ENCODE measurements around the gene SLC1A7. TPM values are rescaled to one million over a fixed set of nuclear protein-coding genes. Genes with fewer than 3 reads are reported as not detected.

SLC1A7 gene
- polyA plus RNA-seq, 1 donor (not counting 4 experiments of a cell fraction or from before 2014, with no cell fraction given): not detected

DNA sequence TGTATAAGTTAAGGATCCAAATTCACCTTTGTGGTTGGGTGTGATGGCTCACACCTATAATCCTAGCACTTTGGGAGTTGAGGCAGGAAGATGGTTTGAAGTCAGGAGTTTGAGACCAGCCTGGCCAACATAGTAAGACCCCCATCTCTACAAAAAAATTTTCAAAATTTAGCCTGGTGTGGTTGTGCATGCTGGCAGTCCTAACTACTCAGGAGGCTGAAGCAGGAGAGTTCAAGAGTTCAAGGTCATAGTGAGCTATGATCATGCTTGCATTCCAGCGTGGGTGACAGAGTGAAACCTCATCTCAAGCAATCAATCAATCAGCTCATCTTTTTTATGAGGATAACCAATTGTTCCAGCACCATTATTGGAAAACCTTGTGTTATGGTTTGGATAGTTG lies 16.5 kb upstream of the SLC1A7 start:
- TF ChIP-seq EZH2 (IDR thresholded peaks at IDR 0.05; ENCODE audit: low read length): no peak
- TF ChIP-seq, protein P1, sequence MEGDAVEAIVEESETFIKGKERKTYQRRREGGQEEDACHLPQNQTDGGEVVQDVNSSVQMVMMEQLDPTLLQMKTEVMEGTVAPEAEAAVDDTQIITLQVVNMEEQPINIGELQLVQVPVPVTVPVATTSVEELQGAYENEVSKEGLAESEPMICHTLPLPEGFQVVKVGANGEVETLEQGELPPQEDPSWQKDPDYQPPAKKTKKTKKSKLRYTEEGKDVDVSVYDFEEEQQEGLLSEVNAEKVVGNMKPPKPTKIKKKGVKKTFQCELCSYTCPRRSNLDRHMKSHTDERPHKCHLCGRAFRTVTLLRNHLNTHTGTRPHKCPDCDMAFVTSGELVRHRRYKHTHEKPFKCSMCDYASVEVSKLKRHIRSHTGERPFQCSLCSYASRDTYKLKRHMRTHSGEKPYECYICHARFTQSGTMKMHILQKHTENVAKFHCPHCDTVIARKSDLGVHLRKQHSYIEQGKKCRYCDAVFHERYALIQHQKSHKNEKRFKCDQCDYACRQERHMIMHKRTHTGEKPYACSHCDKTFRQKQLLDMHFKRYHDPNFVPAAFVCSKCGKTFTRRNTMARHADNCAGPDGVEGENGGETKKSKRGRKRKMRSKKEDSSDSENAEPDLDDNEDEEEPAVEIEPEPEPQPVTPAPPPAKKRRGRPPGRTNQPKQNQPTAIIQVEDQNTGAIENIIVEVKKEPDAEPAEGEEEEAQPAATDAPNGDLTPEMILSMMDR (optimal IDR thresholded peaks at IDR 0.05 in 1 of 3, IDR thresholded peaks at IDR 0.05 in 1 of 3, conservative IDR thresholded peaks at IDR 0.05 in 1 of 3; ENCODE audit: extremely low read depth in 1 of 3, insufficient read depth in 2 of 3, low read length in 3 of 3): no peak
- Histone ChIP-seq H3K4me3 (ENCODE audit: control insufficient read depth in 2 of 3, extremely low read depth in 1 of 3, insufficient read depth in 2 of 3, low read depth in 1 of 3, low read length in 3 of 3) (no peak overlapping the region), H3K4me1 (ENCODE audit: control insufficient read depth, extremely low read depth, insufficient read depth, low read length) (no peaks in the 10 kb centered on the region), H3K4me2 (ENCODE audit: control insufficient read depth, extremely low read depth, insufficient read depth, low read depth, low read length) (no peak overlapping the region), H3K9me1 (ENCODE audit: control insufficient read depth, extremely low read depth, insufficient read depth, low read length) (no peaks in the 10 kb centered on the region), H2AFZ (ENCODE audit: control insufficient read depth, low read length) (no peak overlapping the region), H3K9ac (ENCODE audit: control insufficient read depth, extremely low read depth, insufficient read depth, low read length) (no peak overlapping the region), H3K27ac (ENCODE audit: control insufficient read depth, insufficient read depth, low read length) (no peak overlapping the region), H3K36me3 (ENCODE audit: control insufficient read depth in 2 of 2, extremely low read depth in 1 of 2, insufficient read depth in 2 of 2, low read length in 2 of 2) (no peaks in the 10 kb centered on the region), H3K9me3 (ENCODE audit: control insufficient read depth, low read depth, low read length) (no peaks in the 10 kb centered on the region), H3K79me2 (ENCODE audit: control insufficient read depth, insufficient read depth, low read length) (no peaks in the 10 kb centered on the region), H3K27me3 (ENCODE audit: control insufficient read depth, extremely low read depth, insufficient read depth, low read length) (no peaks in the 10 kb centered on the region), H4K20me1 (ENCODE audit: control insufficient read depth, extremely low read depth, insufficient read depth, low read length) (no peaks in the 10 kb centered on the region)
- dilution Hi-C loops (cut with MboI; ENCODE audit: extremely low pct_ligation_motif_present, low sequenced_read_pairs): no loop called here
- no peak for FAIRE-seq
- DNase-seq (ENCODE audit: low read depth, low spot score): no peak

DNA sequence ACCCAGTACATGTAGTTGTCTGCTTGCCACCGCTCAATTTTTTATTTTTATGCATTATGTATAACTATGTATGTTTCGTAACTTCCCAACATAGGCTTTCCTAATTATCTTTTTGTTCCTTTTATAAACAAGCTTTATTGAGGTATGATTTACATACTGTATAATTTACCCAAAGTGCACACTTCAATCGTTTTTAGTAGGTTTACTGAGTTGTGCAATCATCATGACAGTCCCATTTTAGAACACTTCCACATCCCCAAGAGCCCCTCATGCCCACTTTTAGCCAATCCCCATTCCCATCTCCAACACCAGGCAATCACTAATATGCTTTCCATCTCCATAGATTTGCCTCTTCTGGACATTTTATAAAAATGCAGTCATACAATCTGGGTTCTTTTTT lies 14.3 kb upstream of the SLC1A7 start:
- Histone ChIP-seq H3K27ac (ENCODE audit: control insufficient read depth, insufficient read depth, low read length) (no peak overlapping the region), H3K79me2 (ENCODE audit: control insufficient read depth, insufficient read depth, low read length) (no peaks in the 10 kb centered on the region), H3K4me1 (ENCODE audit: control insufficient read depth, extremely low read depth, insufficient read depth, low read length) (no peaks in the 10 kb centered on the region), H3K4me2 (ENCODE audit: control insufficient read depth, extremely low read depth, insufficient read depth, low read depth, low read length) (no peak overlapping the region), H3K27me3 (ENCODE audit: control insufficient read depth, extremely low read depth, insufficient read depth, low read length) (no peaks in the 10 kb centered on the region), H2AFZ (ENCODE audit: control insufficient read depth, low read length) (no peak overlapping the region), H3K9ac (ENCODE audit: control insufficient read depth, extremely low read depth, insufficient read depth, low read length) (no peak overlapping the region), H3K4me3 (ENCODE audit: control insufficient read depth in 2 of 3, extremely low read depth in 1 of 3, insufficient read depth in 2 of 3, low read depth in 1 of 3, low read length in 3 of 3) (no peak overlapping the region), H3K36me3 (ENCODE audit: control insufficient read depth in 2 of 2, extremely low read depth in 1 of 2, insufficient read depth in 2 of 2, low read length in 2 of 2) (no peaks in the 10 kb centered on the region), H3K9me3 (ENCODE audit: control insufficient read depth, low read depth, low read length) (no peaks in the 10 kb centered on the region), H4K20me1 (ENCODE audit: control insufficient read depth, extremely low read depth, insufficient read depth, low read length) (no peaks in the 10 kb centered on the region), H3K9me1 (ENCODE audit: control insufficient read depth, extremely low read depth, insufficient read depth, low read length) (no peaks in the 10 kb centered on the region)
- no peak for FAIRE-seq
- dilution Hi-C loops (cut with MboI; ENCODE audit: extremely low pct_ligation_motif_present, low sequenced_read_pairs): no loop called here
- DNase-seq (ENCODE audit: low read depth, low spot score): no peak
- TF ChIP-seq, protein P1 (optimal IDR thresholded peaks at IDR 0.05 in 1 of 3, IDR thresholded peaks at IDR 0.05 in 1 of 3, conservative IDR thresholded peaks at IDR 0.05 in 1 of 3; ENCODE audit: extremely low read depth in 1 of 3, insufficient read depth in 2 of 3, low read length in 3 of 3): no peak
- TF ChIP-seq EZH2 (IDR thresholded peaks at IDR 0.05; ENCODE audit: low read length): no peak

All from keratinocyte (primary cell).